GM18517 (cell line): Measurements from ENCODE around the gene CLK3.
"Not testable (repeated sequence)": the region's sequence is repeated elsewhere in the genome, so short reads cannot be mapped to it uniquely, and the experiment has no call there.

Experiments
- ATAC-seq: cut with Tn5 transposase; IDR thresholded peaks from one replicate; pipeline ENCODE4 v1.9.1; 2021; ENCODE audit warnings: mild to moderate bottlenecking, moderate library complexity; ENCODE audit not compliant: unreplicated experiment

Gene CLK3

DNA sequence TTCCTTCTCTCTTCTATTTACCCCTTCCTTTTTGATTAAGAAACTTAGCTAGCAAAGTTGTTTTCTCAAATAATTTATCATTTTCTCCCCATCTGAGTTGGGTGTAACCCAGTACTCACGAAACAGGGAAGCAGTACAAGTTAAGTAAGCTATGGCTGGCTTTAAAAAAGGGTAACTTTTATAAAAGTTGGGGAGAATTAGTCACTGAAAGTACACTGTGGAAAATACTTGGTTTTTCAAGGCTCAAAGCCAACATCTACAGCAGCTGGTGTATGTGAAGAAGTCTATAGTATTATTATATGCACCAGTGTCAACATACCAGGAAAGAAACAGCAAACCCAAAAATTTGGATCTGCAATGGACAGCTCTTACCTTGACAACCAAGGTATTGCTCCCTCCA, 25.5 kb downstream of the CLK3 start:
- ATAC-seq: no peak

DNA sequence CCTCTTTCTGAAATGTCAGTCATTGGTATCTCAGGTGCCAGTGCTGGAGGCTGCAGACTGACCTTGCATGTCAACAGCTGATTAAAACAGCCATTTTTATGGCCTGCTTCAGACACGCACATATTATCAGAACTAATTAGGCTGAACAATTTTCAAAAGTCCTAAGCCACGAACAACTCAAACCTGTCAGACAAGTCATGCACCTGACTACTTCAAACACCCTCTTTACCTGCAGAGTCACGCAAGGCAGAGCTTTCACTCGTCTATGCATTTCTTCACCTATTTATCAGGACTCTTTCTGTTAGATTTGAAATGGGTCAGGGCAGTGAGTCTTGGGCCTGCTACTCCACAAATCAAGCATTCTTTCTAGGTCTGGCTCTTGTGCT, 26.7 kb downstream of the CLK3 start:
- no peak for ATAC-seq

DNA sequence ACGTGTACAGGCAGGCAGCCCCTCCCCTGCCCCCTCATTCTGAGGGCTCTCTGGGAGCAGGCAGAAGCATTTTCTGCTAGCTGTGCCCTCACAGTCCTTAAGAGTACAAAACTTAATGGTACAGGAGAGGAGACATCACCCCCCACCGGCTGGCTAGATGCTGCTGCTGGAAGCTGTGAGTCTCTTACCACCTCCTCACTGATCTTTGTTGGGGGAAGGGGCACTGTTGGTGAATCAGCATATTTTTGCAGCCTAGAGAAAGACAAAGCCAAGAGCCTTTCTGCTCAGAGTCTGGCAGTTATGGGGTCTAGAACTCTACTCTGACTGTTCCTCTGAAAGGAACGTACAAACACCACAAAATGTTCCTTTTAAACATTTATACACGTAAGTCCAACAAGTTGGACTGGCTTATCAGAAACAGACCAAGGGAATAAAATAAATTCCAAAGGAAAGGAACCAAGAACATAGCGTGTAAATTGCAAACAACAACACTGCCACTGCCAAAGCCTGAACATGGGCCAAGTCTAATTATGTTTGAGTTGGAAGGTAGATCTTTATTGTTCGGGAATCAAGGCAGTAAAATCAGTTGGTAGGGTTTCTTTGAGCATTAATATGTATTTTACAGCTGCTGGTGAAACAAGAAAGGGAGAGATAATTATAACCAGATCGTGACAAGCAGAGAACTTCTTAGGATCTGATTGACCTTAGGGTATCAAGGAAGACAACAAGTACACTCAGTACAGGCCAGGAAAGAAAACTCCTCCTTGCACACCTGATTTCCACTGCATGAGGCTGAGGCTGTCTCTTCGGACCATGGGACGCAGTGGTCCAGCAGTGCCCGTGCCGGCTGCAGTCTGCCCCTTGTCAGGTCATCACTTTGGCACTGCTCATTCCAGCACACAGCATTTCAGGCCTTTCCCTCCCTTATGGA, 27.4 kb downstream of the CLK3 start:
- no peak for ATAC-seq

- no peak for ATAC-seq
Observed at GRCh38 chr15:74643665-74644204, 28.1 kb downstream of the CLK3 start.

DNA sequence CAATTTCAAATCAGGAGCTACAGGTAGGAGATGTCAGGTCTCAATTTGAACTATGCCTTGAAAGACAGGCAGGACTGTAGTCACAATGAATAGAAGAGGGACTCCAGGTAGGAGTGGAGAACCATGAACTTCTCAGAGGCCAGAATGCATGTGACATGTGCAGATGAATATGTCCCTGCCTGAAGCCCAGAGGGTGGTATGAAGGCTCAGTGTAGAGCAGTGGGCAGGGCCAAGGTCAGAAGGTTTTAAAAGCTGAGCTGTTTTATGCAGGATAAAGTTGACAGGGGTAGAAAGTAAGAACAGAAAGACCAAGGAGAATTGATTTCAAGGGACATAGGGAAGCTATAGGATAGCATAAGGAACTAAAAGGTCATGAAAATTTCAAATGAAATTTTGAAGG, 30.8 kb downstream of the CLK3 start:
- no peak for ATAC-seq

GRCh38 chr15:74648051-74648842, 32.6 kb downstream of the CLK3 start:
- ATAC-seq: no peak

DNA sequence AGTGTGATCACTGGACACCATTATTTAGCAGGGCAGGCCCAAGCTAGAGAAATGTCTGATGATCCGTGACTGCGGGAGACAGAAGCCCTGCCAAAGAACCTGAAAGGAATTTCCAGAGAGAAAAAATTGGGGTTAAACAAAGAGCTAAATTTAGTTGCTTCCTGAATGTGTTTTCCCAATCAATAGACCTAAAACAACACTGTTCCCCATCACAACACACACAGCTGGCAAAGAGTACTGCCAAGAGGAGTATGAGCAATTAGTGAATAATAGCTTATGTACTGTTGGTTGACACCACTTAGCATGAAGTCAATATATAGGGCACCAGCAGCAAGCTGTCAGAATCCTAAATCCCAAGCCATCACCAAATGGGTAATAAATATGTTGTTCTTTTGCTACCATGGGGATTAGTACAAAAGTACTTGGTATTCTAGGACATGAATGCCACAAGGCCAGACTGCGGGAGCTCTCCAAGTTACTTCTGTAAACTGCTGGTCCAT, 35.7 kb downstream of the CLK3 start:
- no peak for ATAC-seq

GRCh38 chr15:74653426-74654102, 37.9 kb downstream of the CLK3 start:
- no peak for ATAC-seq

DNA sequence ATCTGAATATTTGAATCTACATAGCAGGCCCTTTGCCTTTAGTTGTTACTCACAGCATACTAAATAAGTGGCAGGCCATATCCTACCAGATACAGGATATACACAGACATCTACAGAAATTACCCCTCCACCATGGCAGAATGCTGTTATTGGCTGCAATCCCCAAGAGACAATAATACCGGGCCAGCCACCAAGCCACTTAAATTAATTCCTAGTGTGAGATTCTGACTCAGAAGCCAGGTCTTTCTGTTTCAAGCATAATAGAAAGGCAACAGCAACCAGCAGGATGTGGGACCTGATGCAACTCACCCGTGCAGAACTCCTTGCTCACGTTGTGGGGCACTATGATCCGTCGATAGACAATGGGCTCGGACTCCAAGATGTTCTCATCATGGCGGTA, 39.8 kb downstream of the CLK3 start:
- ATAC-seq: no peak

DNA sequence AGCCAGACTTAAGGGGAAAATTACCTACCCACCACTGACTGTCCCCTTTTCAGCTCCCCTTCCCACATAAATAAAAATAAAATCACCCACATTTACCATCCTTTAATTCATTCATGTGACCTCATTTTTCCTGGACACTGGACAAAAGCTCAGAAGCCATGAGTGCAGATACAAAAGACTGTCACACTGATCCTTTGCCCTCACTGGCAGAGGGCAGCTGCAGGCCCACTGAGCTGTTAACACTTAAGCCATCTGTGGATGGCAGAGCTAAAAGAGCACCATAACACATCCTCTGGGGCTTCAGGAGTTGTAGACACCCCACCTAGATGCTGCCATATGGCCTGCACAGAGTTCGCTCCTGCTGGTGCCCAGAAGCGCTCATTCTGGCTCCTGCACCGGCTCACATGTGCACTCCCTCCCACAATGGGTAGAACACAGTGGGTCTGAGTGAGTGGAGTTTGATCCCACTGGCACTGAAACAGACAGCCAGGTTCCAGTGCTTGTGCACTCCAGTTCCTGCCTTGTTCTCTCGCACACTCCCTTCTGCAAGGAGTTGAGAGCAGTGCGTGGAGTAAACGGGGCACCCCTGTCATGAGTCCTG, 41.4 kb downstream of the CLK3 start:
- ATAC-seq: no peak

DNA sequence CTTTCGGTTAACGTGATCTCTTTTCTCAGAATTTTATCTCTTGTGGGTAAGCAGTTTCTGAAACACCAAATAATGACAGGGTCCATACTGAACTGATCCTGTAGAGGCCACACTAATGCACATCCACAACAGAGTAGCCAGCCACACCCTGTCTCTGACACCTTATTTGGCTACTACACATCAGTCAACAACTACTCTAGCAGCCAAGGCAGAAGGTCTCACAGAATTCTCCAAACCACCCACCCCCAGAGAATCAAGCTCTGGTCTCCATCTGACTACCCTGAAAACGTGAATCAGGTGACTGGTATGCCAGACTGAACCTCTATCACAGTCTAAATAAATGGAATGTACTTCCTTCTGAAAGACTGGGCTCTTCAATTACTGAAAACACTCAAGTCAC, 42.2 kb downstream of the CLK3 start:
- ATAC-seq: no peak

- ATAC-seq: not testable (repeated sequence)
Observed at GRCh38 chr15:74661280-74661679, 45.6 kb downstream of the CLK3 start.

- ATAC-seq: no peak
Observed at GRCh38 chr15:74662064-74662860, 46.6 kb downstream of the CLK3 start.

DNA sequence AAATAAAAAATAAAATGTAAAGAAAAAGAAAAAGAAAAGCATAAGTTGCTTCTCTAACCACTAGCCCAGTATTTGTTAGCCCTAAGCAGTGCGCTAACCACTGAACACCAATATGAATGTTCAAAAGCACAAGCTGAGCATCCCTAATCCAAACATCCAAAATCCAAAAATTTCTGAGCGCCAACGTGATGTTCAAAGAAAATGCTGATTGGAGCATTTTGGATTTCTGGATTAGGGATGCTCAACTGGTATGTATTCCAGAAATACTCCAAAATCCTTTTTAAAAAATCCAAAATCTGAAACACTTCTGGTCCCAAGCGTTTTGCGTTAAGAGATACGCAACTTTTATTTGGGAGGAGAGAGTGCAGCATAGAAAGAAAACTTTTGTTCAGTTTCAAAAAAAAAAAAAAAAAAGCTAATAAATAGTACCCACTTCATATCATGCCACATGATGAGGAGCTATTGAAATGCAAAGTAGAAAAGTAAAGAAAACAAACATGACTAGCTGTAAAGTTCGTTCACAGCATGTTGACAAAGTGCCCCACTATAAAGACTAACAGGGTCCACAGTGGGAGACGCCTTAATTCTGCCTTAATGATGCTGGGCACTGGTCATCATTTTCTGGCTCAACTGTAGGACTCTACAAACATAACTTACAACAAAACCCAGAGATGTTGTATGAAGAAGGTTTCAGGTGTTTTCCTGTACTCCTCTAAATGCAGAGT, 47.8 kb downstream of the CLK3 start:
- ATAC-seq: no peak

DNA sequence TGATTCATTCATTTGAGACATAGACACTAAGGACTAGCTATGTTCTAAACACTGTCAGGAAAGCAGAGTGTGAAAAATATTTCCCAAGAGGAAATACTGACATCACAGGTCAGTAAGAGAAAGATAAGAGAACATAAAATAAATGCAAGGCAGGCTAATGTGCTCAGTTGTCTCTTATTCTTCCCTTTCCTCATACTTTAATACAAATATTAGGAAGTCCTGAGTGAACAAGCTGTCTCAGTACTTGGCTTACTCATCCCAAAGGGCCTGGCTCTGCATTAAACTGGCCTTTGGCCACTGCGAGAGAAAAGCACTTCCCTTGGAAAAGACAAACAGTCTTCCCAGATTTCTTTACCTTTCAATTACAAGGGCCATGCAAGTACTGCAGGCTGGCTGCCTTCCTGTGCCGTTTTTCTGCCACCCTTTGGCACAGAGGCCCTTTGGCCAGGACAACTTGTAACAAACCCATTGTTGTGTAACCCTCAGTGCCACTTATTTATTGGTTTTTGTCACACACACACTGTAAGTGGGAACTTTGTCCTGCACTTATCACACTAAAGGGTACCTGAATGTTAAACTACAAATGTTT, 48.5 kb downstream of the CLK3 start:
- no peak for ATAC-seq

DNA sequence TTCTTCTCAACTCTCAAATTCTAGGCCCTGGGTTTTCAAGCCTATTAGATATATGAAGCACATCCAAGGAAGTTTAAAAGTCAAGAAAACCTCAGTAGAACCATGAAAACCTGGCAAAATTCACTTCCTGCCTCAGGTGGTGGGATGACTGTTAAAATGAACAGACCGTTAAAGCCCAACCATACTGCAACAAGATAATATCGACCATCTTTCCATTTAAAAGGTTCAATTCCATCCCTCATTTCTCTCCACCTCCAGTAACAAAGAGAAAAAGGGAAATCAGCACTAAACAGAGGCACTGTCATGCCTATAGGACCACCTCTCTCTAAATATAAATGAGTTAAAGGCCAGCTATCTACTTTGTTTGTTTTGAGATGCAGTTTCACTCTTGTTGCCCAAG, 49.0 kb downstream of the CLK3 start:
- ATAC-seq: no peak

- ATAC-seq: no peak
Observed at GRCh38 chr15:74667975-74668374, 52.3 kb downstream of the CLK3 start.

DNA sequence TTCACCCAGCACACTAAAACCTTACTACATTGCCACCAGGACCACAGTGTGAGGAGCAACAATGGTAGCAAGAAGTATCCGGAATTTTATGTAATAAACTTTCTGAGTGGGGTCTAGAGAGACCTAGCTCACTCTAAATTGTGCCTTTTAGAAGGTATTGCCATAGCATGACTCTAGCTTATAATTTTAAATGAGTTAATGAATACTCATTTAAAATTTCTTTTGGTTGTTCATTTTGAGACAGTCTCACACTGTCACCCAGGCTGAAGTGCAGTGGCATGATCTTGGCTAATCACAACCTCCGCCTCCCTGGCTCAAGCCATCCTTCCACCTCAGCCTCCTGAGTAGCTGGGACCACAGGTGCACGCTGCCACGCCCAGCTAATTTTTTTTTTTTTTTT, 54.0 kb downstream of the CLK3 start:
- no peak for ATAC-seq

DNA sequence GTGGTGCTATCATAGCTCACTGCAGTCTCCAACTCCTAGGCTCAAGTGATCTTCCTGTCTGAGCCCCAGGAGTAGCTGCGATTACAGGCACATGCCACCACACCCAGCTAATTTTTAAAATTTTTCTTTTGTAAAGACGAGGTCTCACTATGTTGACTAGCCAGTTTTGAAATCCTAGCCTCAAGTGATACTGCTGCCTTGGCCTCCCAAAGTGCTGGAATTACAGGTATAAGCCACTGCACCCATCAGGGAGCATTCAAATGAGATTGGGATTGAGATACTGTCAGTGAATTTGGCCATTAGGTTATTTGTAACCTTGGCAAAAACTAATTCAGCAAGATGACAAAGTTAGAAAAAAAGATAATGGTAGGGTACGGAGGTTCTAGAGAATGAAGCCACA, 58.5 kb downstream of the CLK3 start:
- ATAC-seq: no peak
